HL-60 (cell line): Measurements from ENCODE around the gene MAST3.

Source experiments
- DNase-seq, 2 experiments: peaks; one replicate each; pipeline ENCODE4 v3.0.0-alpha.2; 2010 to 2020; ENCODE audit warnings: low read depth in 1 of 2, low spot score in 1 of 2
- H3K27ac ChIP-seq: fragments of 250-450 bp; sonication (Bioruptor Pico); replicated peaks from 2 replicates; pipeline ENCODE4 v1.5.1; 2020; ENCODE audit warnings: mild to moderate bottlenecking, moderate library complexity
- H3K27me3 ChIP-seq: fragments of 250-450 bp; sonication (Bioruptor Pico); 2 replicates; pipeline ENCODE4 v1.5.1; 2021; ENCODE audit warnings: mild to moderate bottlenecking, moderate library complexity; ENCODE audit not compliant: insufficient read depth, poor library complexity, severe bottlenecking
- H3K4me3 ChIP-seq: replicated peaks from 2 replicates; pipeline ENCODE4 v1.5.1; 2011; ENCODE audit warnings: mild to moderate bottlenecking, control low read depth, low read length; ENCODE audit not compliant: insufficient read depth
- GABPA ChIP-seq: IDR thresholded peaks from 2 replicates; pipeline ENCODE4 v1.6.1; 2012; ENCODE audit warnings: low read depth
- POLR2AphosphoS5 ChIP-seq: IDR thresholded peaks from 2 replicates; pipeline ENCODE4 v1.6.1; 2012; ENCODE audit warnings: low read depth
- SPI1 ChIP-seq: IDR thresholded peaks from 2 replicates; pipeline ENCODE4 v1.6.1; 2012; ENCODE audit warnings: low read depth, mild to moderate bottlenecking, borderline replicate concordance
- TF ChIP-seq, protein P1 (sequence below): IDR thresholded peaks from 2 replicates; pipeline ENCODE4 v1.6.1; 2012; ENCODE audit warnings: low read depth; ENCODE audit not compliant: insufficient replicate concordance
- TF ChIP-seq, protein P2 (sequence below): IDR thresholded peaks from one replicate; pipeline ENCODE4 v1.5.1; 2011; ENCODE audit warnings: low read length, control low read depth, inconsistent platforms; ENCODE audit not compliant: insufficient read depth

MAST3 gene

DNA sequence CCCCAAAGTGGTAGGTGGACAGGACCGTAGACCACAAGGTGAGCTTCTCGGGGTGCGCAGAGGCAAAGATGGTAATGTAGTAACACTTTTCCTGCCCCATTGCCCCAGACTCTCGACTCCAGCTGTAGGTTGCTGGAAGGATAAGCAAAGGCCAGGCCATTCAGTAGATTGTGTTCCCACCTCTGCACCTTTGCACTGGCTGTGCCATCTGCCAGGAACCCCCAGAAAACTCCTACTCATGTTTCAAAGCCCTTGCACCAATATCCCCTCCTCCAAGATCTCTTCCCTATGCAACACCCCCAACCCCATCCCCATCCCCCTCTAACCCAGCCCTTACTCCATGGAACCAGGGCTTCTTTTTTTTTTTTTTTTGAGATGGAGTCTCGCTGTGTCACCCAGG is 29.2 kb upstream of the MAST3 start:
- Histone ChIP-seq H3K4me3 (no peak overlapping the region), H3K27ac (no peak overlapping the region), H3K27me3 (no peaks in the 10 kb centered on the region)
- no peak for DNase-seq
- TF ChIP-seq, protein P1, sequence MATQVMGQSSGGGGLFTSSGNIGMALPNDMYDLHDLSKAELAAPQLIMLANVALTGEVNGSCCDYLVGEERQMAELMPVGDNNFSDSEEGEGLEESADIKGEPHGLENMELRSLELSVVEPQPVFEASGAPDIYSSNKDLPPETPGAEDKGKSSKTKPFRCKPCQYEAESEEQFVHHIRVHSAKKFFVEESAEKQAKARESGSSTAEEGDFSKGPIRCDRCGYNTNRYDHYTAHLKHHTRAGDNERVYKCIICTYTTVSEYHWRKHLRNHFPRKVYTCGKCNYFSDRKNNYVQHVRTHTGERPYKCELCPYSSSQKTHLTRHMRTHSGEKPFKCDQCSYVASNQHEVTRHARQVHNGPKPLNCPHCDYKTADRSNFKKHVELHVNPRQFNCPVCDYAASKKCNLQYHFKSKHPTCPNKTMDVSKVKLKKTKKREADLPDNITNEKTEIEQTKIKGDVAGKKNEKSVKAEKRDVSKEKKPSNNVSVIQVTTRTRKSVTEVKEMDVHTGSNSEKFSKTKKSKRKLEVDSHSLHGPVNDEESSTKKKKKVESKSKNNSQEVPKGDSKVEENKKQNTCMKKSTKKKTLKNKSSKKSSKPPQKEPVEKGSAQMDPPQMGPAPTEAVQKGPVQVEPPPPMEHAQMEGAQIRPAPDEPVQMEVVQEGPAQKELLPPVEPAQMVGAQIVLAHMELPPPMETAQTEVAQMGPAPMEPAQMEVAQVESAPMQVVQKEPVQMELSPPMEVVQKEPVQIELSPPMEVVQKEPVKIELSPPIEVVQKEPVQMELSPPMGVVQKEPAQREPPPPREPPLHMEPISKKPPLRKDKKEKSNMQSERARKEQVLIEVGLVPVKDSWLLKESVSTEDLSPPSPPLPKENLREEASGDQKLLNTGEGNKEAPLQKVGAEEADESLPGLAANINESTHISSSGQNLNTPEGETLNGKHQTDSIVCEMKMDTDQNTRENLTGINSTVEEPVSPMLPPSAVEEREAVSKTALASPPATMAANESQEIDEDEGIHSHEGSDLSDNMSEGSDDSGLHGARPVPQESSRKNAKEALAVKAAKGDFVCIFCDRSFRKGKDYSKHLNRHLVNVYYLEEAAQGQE, result no peak
- no peak for TF ChIP-seq SPI1
- TF ChIP-seq GABPA, result no peak
- TF ChIP-seq, protein P2, sequence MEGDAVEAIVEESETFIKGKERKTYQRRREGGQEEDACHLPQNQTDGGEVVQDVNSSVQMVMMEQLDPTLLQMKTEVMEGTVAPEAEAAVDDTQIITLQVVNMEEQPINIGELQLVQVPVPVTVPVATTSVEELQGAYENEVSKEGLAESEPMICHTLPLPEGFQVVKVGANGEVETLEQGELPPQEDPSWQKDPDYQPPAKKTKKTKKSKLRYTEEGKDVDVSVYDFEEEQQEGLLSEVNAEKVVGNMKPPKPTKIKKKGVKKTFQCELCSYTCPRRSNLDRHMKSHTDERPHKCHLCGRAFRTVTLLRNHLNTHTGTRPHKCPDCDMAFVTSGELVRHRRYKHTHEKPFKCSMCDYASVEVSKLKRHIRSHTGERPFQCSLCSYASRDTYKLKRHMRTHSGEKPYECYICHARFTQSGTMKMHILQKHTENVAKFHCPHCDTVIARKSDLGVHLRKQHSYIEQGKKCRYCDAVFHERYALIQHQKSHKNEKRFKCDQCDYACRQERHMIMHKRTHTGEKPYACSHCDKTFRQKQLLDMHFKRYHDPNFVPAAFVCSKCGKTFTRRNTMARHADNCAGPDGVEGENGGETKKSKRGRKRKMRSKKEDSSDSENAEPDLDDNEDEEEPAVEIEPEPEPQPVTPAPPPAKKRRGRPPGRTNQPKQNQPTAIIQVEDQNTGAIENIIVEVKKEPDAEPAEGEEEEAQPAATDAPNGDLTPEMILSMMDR, result no peak
- TF ChIP-seq POLR2AphosphoS5, result no peak

DNA sequence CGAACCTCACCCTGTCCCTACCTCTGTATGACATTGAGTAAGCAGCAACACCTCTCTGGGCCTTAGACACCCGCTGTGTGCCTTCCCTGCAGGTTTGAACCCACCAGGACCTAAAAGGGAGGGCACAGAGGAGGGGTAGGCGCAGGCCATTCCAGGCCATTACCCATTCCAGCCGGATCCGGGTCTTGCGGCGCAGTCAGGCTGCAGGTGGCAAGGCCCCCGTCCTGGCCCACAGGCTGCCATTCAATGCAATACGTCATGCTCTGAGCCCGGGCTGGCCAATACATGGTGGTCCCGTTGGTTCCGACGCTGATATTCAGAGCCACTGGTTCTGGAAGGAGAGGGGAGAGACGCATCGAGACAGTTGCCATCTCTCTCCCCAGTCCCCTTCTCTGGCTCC is 28.2 kb upstream of the MAST3 start:
- no peak for DNase-seq
- TF ChIP-seq SPI1, result no peak
- TF ChIP-seq, protein P1, result no peak
- TF ChIP-seq POLR2AphosphoS5, result no peak
- TF ChIP-seq, protein P2, result no peak
- TF ChIP-seq GABPA, result no peak
- Histone ChIP-seq H3K27me3 (no peaks in the 10 kb centered on the region), H3K27ac (no peak overlapping the region), H3K4me3 (no peak overlapping the region)

DNA sequence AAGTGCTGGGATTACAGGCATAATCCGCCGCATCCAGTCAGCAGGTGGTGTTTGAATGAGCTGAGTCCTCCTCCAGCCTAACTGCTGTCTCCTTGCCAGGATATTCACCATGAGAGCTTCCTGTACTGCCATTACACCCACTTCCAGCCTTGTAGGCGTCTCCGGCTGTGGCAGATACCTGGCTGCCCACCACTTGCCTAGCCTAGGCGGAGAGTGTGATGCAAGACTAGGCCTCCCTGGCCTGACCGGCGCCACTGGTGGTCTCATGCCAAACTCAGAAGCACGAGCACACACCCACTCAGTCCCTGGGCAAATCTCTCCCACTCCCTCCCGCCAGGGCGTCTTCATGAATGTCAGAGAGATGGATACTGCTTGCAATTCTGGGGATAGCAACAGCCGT is 27.4 kb upstream of the MAST3 start:
- Histone ChIP-seq H3K27ac (no peak overlapping the region), H3K4me3 (no peak overlapping the region), H3K27me3 (no peaks in the 10 kb centered on the region)
- TF ChIP-seq, protein P2, result no peak
- TF ChIP-seq GABPA (no peak), SPI1 (no peak), POLR2AphosphoS5 (no peak)
- TF ChIP-seq, protein P1, result no peak
- no peak for DNase-seq
